Endothelial cell of umbilical vein (primary cell): ENCODE data around the gene NTN5.

Experiments
- EZH2 ChIP-seq: IDR thresholded peaks from 2 replicates; pipeline ENCODE4 v1.6.1; 2012; ENCODE audit warnings: borderline replicate concordance, low read depth, mild to moderate bottlenecking, moderate library complexity, low read length, inconsistent platforms; ENCODE audit not compliant: severe bottlenecking
- GATA2 ChIP-seq: IDR thresholded peaks from 2 replicates; pipeline ENCODE4 v1.7.0; 2011; ENCODE audit warnings: low read depth, mild to moderate bottlenecking, moderate library complexity, mixed read lengths, low read length; ENCODE audit not compliant: insufficient read length, insufficient read depth
- POLR2A ChIP-seq: IDR thresholded peaks from 2 replicates; pipeline ENCODE4 v1.6.1; 2012; ENCODE audit warnings: low read depth, mild to moderate bottlenecking, control low read depth, low read length
- POLR2AphosphoS5 ChIP-seq: IDR thresholded peaks from 2 replicates; pipeline ENCODE4 v1.6.1; 2012; ENCODE audit warnings: low read depth, mild to moderate bottlenecking, control low read depth, low read length, moderate library complexity; ENCODE audit not compliant: insufficient read depth
- TF ChIP-seq, protein P1 (sequence below), 2 donors: IDR thresholded peaks; 1 replicate in 1 of 2; 2 replicates in 1 of 2; pipeline ENCODE4 v1.5.1; 2011; ENCODE audit warnings: low read length in 2 of 2, mild to moderate bottlenecking in 2 of 2, moderate library complexity in 2 of 2, control low read depth in 1 of 2, inconsistent platforms in 1 of 2, low read depth in 1 of 2; ENCODE audit not compliant: insufficient read depth in 1 of 2; ENCODE audit errors: extremely low read depth in 1 of 2

DNA sequence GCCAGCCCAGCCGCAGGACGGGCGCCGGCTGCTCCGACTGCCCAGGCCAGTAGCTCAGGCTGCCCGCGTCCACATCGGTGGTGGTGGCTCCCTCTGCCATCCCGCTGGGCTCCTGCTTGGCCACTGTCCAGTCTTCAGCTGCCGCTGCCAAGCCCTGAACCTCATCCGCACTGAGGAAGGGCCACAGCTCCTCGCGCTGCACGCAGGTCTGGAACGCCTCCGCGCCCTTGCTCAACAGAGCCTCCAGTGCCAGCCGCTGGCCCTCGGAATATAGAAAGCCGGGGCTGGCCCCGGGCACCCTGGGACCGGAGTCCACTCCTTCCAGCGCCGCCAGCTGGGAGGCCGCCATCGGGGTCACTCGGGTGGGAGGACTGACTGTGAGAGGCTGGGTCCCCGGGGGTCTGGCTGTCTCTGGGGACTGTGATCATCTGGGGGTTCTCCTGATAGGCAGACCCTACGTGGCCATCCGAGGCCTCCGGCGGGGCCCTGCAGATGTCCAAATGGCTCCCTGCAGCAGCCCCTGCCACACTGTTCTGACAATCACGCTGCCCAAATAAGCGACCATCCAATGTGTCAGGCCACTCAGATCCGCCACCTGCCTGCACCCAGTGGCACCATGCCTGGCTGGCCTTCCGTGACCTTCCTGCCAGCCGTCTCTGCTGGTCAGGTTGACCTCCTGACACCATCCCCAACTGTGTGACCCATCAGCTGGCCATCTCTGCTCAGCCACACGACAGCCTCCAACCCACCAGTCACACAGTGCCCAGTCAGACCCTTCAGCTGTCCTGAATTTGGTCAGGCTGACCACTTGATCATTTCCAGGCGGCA lies 59.6 kb downstream of the NTN5 start:
- no peak for TF ChIP-seq POLR2A
- TF ChIP-seq EZH2, result no peak
- TF ChIP-seq, protein P1, sequence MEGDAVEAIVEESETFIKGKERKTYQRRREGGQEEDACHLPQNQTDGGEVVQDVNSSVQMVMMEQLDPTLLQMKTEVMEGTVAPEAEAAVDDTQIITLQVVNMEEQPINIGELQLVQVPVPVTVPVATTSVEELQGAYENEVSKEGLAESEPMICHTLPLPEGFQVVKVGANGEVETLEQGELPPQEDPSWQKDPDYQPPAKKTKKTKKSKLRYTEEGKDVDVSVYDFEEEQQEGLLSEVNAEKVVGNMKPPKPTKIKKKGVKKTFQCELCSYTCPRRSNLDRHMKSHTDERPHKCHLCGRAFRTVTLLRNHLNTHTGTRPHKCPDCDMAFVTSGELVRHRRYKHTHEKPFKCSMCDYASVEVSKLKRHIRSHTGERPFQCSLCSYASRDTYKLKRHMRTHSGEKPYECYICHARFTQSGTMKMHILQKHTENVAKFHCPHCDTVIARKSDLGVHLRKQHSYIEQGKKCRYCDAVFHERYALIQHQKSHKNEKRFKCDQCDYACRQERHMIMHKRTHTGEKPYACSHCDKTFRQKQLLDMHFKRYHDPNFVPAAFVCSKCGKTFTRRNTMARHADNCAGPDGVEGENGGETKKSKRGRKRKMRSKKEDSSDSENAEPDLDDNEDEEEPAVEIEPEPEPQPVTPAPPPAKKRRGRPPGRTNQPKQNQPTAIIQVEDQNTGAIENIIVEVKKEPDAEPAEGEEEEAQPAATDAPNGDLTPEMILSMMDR (IDR thresholded peaks at IDR 0.05; ENCODE audit: extremely low read depth in 1 of 2, insufficient read depth in 1 of 2, low read depth in 1 of 2, low read length in 2 of 2), result no peak
- peak; percentile 37 for TF ChIP-seq POLR2AphosphoS5
- TF ChIP-seq GATA2, result no peak
